Stimulated activated CD8-positive, alpha-beta memory T cell treated with anti-CD3 and anti-CD28 coated beads, Interleukin-15, amount 100 ng/mL, for 48 hours (primary cell): ENCODE data around the gene PSMB2.
A peak's percentile ranks its signal among the peaks of the same experiment; 100 is the strongest.
"Not testable (repeated sequence)": the region's sequence is repeated elsewhere in the genome, so short reads cannot be mapped to it uniquely, and the experiment has no call there.

Source experiments
- DNase-seq, 2 donors: peaks; one replicate each; pipeline ENCODE4 v3.0.0-alpha.2; 2020; ENCODE audit warnings: low read depth in 2 of 2

PSMB2 gene

GRCh38 chr1:35592991-35593769 is 48.1 kb downstream of the PSMB2 start:
- DNase-seq = no peak

GRCh38 chr1:35591211-35591610 is 50.1 kb downstream of the PSMB2 start:
- DNase-seq = no peak

- no peak for DNase-seq
These were observed 50.8 kb downstream of the PSMB2 start for GRCh38 chr1:35590476-35591040.

- no peak for DNase-seq
These were observed 51.6 kb downstream of the PSMB2 start for GRCh38 chr1:35589516-35590427.

DNA sequence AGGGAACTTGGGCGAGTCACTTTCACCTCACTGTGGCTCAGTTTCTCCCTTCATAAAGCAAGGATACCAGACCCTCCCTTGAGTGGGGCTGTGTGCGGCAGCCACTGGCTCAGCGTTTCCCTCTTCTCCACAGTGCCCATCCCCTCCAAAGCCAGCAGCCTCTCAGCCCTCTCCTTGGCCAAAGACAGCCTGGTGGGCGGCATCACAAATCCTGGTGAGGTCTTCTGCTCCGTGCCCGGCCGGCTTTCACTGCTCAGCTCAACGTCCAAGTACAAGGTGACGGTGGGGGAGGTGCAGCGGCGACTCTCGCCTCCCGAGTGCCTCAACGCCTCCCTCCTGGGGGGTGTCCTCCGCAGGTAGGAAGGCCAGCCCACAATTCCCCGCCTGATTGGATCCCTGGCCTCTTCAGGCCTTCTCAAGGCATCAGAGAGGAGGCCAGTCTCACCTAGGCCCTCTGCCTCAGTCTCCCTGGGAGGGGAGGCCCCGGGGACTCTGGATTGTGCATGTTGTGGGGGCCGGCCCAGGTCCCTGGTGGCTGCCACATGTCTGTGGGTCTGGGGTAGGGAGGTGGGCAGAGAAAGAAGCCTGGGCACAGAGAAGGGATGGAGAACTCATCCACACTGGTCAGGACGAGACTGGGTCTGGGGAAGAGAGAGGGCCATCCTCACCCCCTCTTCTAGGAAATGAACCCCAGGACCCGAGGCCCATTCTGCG is 53.0 kb downstream of the PSMB2 start:
- DNase-seq = no peak

GRCh38 chr1:35587736-35588135 is 53.6 kb downstream of the PSMB2 start:
- no peak for DNase-seq

DNA sequence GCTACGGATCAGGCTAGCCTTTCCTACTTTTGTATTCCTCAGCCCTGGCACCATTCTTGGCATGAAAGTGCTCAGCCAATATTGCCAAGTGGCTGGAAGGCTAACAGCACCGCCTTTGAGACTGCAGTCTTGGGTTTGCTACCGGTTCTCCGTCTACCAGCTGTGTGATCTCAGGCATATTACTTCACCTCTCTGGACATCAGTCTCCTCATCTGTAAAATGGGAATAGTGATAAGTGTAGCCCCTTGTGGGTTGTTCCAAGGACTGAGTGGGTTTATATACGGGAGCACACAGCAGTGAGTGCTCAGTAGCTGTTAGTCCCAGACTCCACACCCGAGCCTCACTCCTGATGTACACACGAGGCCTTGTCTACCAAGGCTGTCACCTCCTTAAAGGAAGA is 54.5 kb downstream of the PSMB2 start:
- DNase-seq = no peak

DNA sequence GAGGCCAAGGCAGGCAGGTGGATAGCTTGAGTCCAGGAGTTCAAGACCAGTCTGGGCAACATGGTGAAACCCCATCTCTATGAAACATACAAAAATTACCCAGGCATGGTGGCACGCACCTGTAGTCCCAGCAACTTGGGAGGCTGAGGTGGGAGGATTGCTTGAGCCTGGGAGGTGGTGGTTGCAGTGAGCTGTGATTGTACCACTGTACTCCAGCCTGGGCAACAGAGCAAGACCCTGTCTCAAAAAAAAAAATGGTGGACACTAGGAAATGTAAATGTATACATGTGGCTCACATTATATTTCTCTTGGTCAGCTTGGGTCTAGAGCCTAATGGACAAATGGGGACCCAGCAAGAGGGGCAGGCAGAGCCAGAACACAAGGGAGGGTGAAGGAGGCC is 55.5 kb downstream of the PSMB2 start:
- DNase-seq = not testable (repeated sequence)

DNA sequence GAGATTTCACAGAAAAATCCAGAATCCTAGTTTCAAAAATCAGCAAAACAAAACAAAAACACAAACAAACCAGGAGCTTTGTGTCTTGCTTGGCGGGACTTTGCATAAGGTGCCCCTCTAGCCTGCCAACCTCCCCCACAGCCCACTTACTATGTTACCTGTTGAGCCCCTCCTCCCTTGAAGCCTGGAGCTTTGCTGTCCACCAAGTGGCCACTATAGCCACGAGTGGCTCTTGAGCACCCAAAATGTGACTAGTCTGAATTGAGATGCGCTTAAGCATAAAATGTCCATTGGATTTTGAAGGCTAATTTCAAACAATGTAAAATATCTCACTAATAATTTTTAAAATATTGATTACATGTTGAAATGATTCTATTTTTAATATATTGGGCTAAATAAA is 56.0 kb downstream of the PSMB2 start:
- no peak for DNase-seq

GRCh38 chr1:35581621-35582020 is 59.7 kb downstream of the PSMB2 start:
- DNase-seq = not testable (repeated sequence)

DNA sequence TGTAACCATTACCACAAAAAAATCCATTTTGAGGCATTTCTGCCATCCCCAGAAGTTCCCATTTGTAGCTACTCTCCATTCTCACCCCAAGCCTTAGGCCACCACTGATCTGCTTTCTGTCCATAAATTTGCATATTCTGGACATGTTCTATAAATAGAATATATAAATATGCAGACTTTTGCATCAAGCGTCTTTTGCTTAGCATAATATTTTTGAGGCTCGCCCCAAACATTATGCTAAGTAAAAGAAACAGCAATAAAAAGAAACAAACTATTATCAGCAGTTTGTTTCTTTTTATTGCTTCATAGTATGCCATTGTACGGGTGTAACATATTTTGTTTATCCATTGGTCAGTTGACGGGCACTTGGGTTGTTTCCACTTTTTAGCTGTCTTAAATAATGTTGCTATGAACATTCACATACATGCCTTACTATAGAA is 60.4 kb downstream of the PSMB2 start:
- DNase-seq = no peak

DNA sequence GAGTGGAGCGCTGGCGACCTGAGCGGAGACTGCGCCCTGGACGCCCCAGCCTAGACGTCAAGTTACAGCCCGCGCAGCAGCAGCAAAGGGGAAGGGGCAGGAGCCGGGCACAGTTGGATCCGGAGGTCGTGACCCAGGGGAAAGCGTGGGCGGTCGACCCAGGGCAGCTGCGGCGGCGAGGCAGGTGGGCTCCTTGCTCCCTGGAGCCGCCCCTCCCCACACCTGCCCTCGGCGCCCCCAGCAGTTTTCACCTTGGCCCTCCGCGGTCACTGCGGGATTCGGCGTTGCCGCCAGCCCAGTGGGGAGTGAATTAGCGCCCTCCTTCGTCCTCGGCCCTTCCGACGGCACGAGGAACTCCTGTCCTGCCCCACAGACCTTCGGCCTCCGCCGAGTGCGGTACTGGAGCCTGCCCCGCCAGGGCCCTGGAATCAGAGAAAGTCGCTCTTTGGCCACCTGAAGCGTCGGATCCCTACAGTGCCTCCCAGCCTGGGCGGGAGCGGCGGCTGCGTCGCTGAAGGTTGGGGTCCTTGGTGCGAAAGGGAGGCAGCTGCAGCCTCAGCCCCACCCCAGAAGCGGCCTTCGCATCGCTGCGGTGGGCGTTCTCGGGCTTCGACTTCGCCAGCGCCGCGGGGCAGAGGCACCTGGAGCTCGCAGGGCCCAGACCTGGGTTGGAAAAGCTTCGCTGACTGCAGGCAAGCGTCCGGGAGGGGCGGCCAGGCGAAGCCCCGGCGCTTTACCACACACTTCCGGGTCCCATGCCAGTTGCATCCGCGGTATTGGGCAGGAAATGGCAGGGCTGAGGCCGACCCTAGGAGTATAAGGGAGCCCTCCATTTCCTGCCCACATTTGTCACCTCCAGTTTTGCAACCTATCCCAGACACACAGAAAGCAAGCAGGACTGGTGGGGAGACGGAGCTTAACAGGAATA is 64.0 kb downstream of the PSMB2 start:
- peak; percentile 42 to 49 for DNase-seq

DNA sequence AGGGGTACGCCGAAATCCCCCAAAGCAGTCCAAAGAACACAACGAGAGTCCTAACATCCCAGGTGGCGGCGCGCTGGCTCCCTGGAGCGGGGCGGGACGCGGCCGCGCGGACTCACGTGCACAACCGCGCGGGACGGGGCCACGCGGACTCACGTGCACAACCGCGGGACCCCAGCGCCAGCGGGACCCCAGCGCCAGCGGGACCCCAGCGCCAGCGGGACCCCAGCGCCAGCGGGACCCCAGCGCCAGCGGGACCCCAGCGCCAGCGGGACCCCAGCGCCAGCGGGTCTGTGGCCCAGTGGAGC is 64.6 kb downstream of the PSMB2 start:
- DNase-seq = not testable (repeated sequence)

- DNase-seq = no peak
These were observed 65.1 kb downstream of the PSMB2 start for GRCh38 chr1:35576061-35576765.

DNA sequence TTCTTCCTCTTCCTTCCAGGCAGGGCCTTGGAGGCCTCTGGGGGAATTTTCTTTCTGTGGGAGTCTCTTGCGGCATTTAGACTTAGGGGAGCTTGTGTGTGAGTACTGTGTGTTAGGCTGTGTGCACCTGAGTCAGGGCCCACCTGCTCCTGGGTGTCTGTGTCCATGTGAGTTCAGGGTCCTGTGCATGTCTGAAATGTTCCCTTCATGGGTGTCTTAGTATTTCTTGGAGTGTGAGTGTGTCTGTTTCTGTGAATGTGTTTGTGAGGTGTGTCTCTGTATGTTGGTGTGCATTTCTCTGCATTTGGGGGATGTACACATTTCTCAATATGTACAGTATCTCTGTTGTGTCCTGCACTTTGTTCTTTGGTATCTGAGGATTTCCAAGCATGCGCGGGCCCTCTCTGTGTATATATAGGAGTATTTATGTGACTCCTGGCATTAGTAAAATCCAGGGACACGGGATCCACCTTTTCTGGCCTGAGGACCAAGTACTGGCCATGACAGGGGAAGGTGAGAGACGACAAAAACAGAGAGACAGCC is 65.8 kb downstream of the PSMB2 start:
- no peak for DNase-seq

DNA sequence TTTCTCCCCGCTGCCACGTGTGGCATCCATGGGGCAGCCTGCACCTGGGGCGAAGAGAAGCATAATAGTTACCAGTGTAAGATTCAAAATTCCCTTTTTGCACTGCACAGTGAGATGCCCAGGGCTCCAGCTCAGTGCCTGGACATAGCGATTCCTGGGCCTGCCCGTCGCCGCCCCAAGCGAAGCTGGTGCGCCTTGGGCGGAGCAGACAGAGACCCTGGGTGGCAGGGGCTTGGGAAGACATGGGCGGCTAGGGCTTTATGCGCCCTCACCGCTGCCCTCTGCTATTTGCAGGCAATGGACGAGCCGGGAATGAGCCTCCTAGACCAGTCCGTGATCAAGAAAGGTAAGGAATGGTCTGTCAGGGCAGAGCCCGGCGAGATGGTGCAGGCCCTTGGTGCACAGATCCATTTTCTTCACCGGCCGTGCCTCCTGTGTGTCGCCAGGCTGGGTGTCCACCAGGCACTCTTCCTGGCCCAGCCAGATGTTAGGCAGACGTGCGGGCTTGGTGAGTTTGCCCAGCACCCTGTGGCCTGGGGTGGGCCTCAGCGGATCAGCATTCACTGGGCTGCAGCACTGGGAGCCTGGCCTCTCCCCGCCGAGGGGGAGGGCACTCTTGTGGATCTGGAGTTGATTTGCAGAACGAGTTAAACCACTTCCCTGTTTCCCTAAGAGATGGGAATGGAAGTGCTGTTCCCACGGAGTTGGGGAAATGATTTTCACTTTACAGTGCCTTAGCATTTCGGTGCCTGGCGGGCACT is 66.5 kb downstream of the PSMB2 start:
- DNase-seq = no peak

DNA sequence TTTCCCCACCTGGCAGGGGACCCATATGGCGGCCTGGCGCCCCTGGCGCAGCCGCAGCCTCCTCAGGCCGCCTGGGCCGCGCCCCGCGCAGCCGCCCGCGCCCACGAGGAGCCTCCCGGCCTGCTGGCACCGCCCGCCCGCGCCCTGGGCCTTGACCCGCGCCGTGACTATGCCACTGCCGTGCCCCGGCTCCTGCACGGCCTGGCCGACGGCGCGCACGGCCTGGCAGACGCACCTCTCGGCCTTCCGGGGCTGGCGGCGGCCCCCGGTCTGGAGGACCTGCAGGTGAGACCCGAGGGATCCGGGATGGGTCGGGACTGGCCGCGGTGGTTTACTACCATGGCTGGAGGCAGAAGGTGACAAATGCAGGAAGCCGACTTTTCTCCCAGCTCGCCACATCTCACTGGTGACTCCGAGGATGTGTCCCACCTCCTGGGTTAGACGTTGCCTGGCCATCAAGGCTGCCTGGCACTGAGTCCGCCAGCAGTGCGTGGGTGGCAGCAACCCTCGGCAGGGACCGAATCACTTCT is 67.1 kb downstream of the PSMB2 start:
- DNase-seq = no peak

GRCh38 chr1:35573198-35574124 is 67.9 kb downstream of the PSMB2 start, which contains the start of gene TFAP2E:
TFAP2E (plus strand) TSS chr1:35573314; CDS start chr1:35573578, 264 bp downstream.
- DNase-seq = no peak
